VCaP (cell line): ENCODE measurements around the gene FEZ2.

Source experiments
- H3K27ac ChIP-seq: fragments of 450-650 bp; 2 replicates; pipeline ENCODE4 v1.5.1; 2017
- CTCF ChIP-seq: fragments of 450-650 bp; conservative IDR thresholded peaks from 2 replicates; pipeline ENCODE4 v1.5.1; 2017; ENCODE audit warnings: mild to moderate bottlenecking, moderate library complexity

Gene FEZ2

GRCh38 chr2:36507408-36507812, 90.6 kb downstream of the FEZ2 start:
- TF ChIP-seq CTCF = peak; percentile 94
- H3K27ac ChIP-seq = no peak overlapping the region
